H1 (cell line): Measurements from ENCODE around the gene BTN2A1. TPM values are rescaled to one million over a fixed set of nuclear protein-coding genes. Genes with fewer than 3 reads are reported as not detected.

Experiments used
- CTCF ChIA-PET: fragments of 300-600 bp; sonication (Branson Sonifier 250); formaldehyde crosslinking; loops from one replicate; lab custom pipeline; 2021; ENCODE audit not compliant: partially characterized antibody; lab: Charles Lee
- POLR2A ChIA-PET: fragments of 300-600 bp; sonication (Branson Sonifier 250); formaldehyde crosslinking; loops from one replicate; lab custom pipeline; 2021; ENCODE audit warnings: inconsistent platforms; ENCODE audit not compliant: partially characterized antibody; lab: Charles Lee
- DNase-seq, 2 experiments: peaks; one replicate each; pipeline versions ENCODE4 v3.0.0 to v3.0.0-alpha.2; 2010 to 2022; ENCODE audit warnings: low spot score in 2 of 2, low read depth in 1 of 2, mixed read lengths in 1 of 2
- FAIRE-seq: peaks from 2 replicates; lab custom pipeline; 2011; peaks lifted over from hg19 to GRCh38; lab: Jason Lieb, UNC
- H2AFZ ChIP-seq: 2 replicates; pipeline ENCODE4 v1.8.1; 2012; ENCODE audit warnings: low read length, inconsistent platforms
- H2AK5ac ChIP-seq: 2 replicates; pipeline ENCODE4 v1.6.1; 2013; ENCODE audit warnings: low read depth, low read length
- H2BK120ac ChIP-seq: replicated peaks from 2 replicates; pipeline ENCODE3; 2013; ENCODE audit warnings: low read depth, low read length, inconsistent platforms
- H2BK12ac ChIP-seq: 2 replicates; pipeline ENCODE4 v1.6.1; 2013; ENCODE audit warnings: low read depth, low read length
- H2BK15ac ChIP-seq: 2 replicates; pipeline ENCODE4 v1.6.1; 2013; ENCODE audit warnings: low read length
- H2BK20ac ChIP-seq: 2 replicates; pipeline ENCODE4 v1.6.1; 2013; ENCODE audit warnings: low read length
- H2BK5ac ChIP-seq: 2 replicates; pipeline ENCODE4 v1.6.1; 2013; ENCODE audit warnings: low read depth, low read length
- H3K14ac ChIP-seq: 2 replicates; pipeline ENCODE4 v1.6.1; 2013; ENCODE audit warnings: inconsistent platforms; ENCODE audit not compliant: insufficient read length
- H3K18ac ChIP-seq: 2 replicates; pipeline ENCODE4 v1.6.1; 2013; ENCODE audit warnings: low read length; ENCODE audit errors: extremely low read depth
- H3K23ac ChIP-seq: 2 replicates; pipeline ENCODE4 v1.6.1; 2013; ENCODE audit warnings: inconsistent platforms; ENCODE audit not compliant: insufficient read length
- H3K23me2 ChIP-seq: 2 replicates; pipeline ENCODE4 v1.6.1; 2013; ENCODE audit warnings: low read depth, low read length
- H3K27ac ChIP-seq: 2 replicates; pipeline ENCODE4 v1.6.1; 2011; ENCODE audit warnings: low read depth, low read length, inconsistent platforms
- H3K27me3 ChIP-seq, 4 experiments: replicated peaks in 1 of 4; 1 replicate in 1 of 4; 2 replicates in 3 of 4; pipeline versions ENCODE4 v1.6.1 to v1.8.1; 2011 to 2013; ENCODE audit warnings: low read length in 3 of 4, mild to moderate bottlenecking in 3 of 4, inconsistent platforms in 2 of 4, mixed read lengths in 2 of 4, moderate library complexity in 1 of 4; ENCODE audit not compliant: control insufficient read depth in 3 of 4, insufficient read depth in 3 of 4; ENCODE audit errors: extremely low read depth in 1 of 4
- H3K36me3 ChIP-seq, 4 experiments: 2 replicates each; pipeline versions ENCODE4 v1.6.1 to v1.8.1; 2011 to 2013; ENCODE audit warnings: mild to moderate bottlenecking in 4 of 4, low read length in 3 of 4, moderate library complexity in 2 of 4, control low read depth in 1 of 4, inconsistent platforms in 1 of 4; ENCODE audit not compliant: insufficient read depth in 4 of 4, control insufficient read depth in 2 of 4
- H3K4ac ChIP-seq: replicated peaks from 2 replicates; pipeline ENCODE3; 2013; ENCODE audit warnings: low read length, low read depth, mixed read lengths, inconsistent platforms; ENCODE audit not compliant: insufficient read length
- H3K4me1 ChIP-seq, 4 experiments: replicated peaks in 1 of 4; 1 replicate in 1 of 4; 2 replicates in 3 of 4; pipeline versions ENCODE4 v1.6.1 to v1.8.1; 2011 to 2013; ENCODE audit warnings: low read length in 3 of 4, inconsistent platforms in 2 of 4, mixed read lengths in 1 of 4; ENCODE audit not compliant: insufficient read depth in 4 of 4, control insufficient read depth in 3 of 4
- H3K4me2 ChIP-seq, 2 experiments: 2 replicates each; pipeline versions ENCODE4 v1.6.1 to v1.8.1; 2011 to 2013; ENCODE audit warnings: low read depth in 2 of 2, low read length in 2 of 2, control low read depth in 1 of 2, inconsistent platforms in 1 of 2, mild to moderate bottlenecking in 1 of 2; ENCODE audit not compliant: insufficient read depth in 1 of 2
- H3K4me3 ChIP-seq, 4 experiments: fragments of 200-600, 300-600 bp in 1 of 4; sonication (generic), shearing (Covaris generic), sonication (Bioruptor Twin) in 1 of 4; 2 replicates each; pipeline versions ENCODE4 v1.5.1 to v1.8.1; 2011 to 2016; ENCODE audit warnings: low read length in 4 of 4, low read depth in 3 of 4, control low read depth in 2 of 4, inconsistent platforms in 2 of 4, mild to moderate bottlenecking in 2 of 4, mixed read lengths in 1 of 4, moderate library complexity in 1 of 4; ENCODE audit not compliant: insufficient read depth in 2 of 4; ENCODE audit errors: extremely low read depth in 1 of 4
- H3K56ac ChIP-seq: replicated peaks from 2 replicates; pipeline ENCODE3; 2013; ENCODE audit warnings: low read depth, mild to moderate bottlenecking, mixed read lengths, low read length, inconsistent platforms; ENCODE audit not compliant: insufficient read length
- H3K79me1 ChIP-seq: 2 replicates; pipeline ENCODE4 v1.6.1; 2013; ENCODE audit warnings: low read depth, low read length, control low read depth
- H3K79me2 ChIP-seq, 2 experiments: 2 replicates each; pipeline versions ENCODE4 v1.6.1 to v1.8.1; 2012 to 2013; ENCODE audit warnings: low read length in 2 of 2, mild to moderate bottlenecking in 2 of 2, inconsistent platforms in 1 of 2; ENCODE audit not compliant: insufficient read depth in 2 of 2, control insufficient read depth in 1 of 2
- H3K9ac ChIP-seq, 4 experiments: replicated peaks in 1 of 4; 1 replicate in 1 of 4; 2 replicates in 3 of 4; pipeline versions ENCODE4 v1.6.1 to v1.8.1; 2011 to 2013; ENCODE audit warnings: low read depth in 3 of 4, low read length in 3 of 4, control low read depth in 2 of 4, mild to moderate bottlenecking in 2 of 4, moderate library complexity in 2 of 4, inconsistent platforms in 1 of 4; ENCODE audit errors: extremely low read depth in 1 of 4
- H3K9me3 ChIP-seq, 2 experiments: 2 replicates each; pipeline versions ENCODE4 v1.6.1 to v1.8.1; 2012 to 2013; ENCODE audit warnings: mild to moderate bottlenecking in 2 of 2, moderate library complexity in 2 of 2, control low read depth in 1 of 2, inconsistent platforms in 1 of 2, low read depth in 1 of 2, low read length in 1 of 2, mixed read lengths in 1 of 2; ENCODE audit not compliant: insufficient read depth in 2 of 2
- H4K20me1 ChIP-seq, 2 experiments: replicated peaks in 1 of 2; 2 replicates each; pipeline versions ENCODE3 to v1.8.1; 2011 to 2013; ENCODE audit warnings: inconsistent platforms in 2 of 2, low read length in 2 of 2, mild to moderate bottlenecking in 1 of 2; ENCODE audit not compliant: insufficient read depth in 2 of 2, control insufficient read depth in 1 of 2
- H4K5ac ChIP-seq: 2 replicates; pipeline ENCODE4 v1.6.1; 2013; ENCODE audit warnings: low read length, low read depth, mixed read lengths, inconsistent platforms; ENCODE audit not compliant: insufficient read length
- H4K8ac ChIP-seq: 2 replicates; pipeline ENCODE4 v1.8.0; 2013; ENCODE audit warnings: mild to moderate bottlenecking, moderate library complexity, low read length, inconsistent platforms; ENCODE audit not compliant: insufficient read depth; ENCODE audit errors: extremely low read depth
- H4K91ac ChIP-seq: replicated peaks from 2 replicates; pipeline ENCODE3; 2013; ENCODE audit warnings: low read length, mixed read lengths, inconsistent platforms; ENCODE audit not compliant: insufficient read length
- HDAC6 ChIP-seq: IDR thresholded peaks from one replicate; pipeline ENCODE4 v1.7.1; 2012; ENCODE audit warnings: low read depth, mild to moderate bottlenecking, inconsistent platforms, low read length, moderate library complexity
- POLR2A ChIP-seq, 2 experiments: IDR thresholded peaks; 1 replicate in 1 of 2; 2 replicates in 1 of 2; pipeline ENCODE4 v1.6.1; 2011; ENCODE audit warnings: low read depth in 2 of 2, low read length in 2 of 2, mild to moderate bottlenecking in 2 of 2; ENCODE audit errors: control extremely low read depth in 1 of 2
- SIRT6 ChIP-seq: IDR thresholded peaks from one replicate; pipeline ENCODE4 v1.7.1; 2012; ENCODE audit warnings: low read length, inconsistent platforms
- SP1 ChIP-seq: IDR thresholded peaks from 2 replicates; pipeline ENCODE4 v1.6.1; 2011; ENCODE audit warnings: low read depth, low read length
- SP2 ChIP-seq: IDR thresholded peaks from 2 replicates; pipeline ENCODE4 v1.6.1; 2012; ENCODE audit warnings: mild to moderate bottlenecking, low read length, inconsistent platforms
- TAF1 ChIP-seq: IDR thresholded peaks from 2 replicates; pipeline ENCODE4 v1.6.1; 2011; ENCODE audit warnings: mild to moderate bottlenecking, low read depth, low read length
- TBP ChIP-seq: IDR thresholded peaks from 2 replicates; pipeline ENCODE4 v1.6.1; 2011; ENCODE audit warnings: low read depth, low read length, improper control_type of control experiment
- ZNF274 ChIP-seq: IDR thresholded peaks from 2 replicates; pipeline ENCODE4 v1.7.0; 2012; ENCODE audit warnings: low read length, borderline replicate concordance; ENCODE audit errors: extremely low read depth
- WGBS, 2 experiments: shearing (Covaris generic) in 1 of 2; methylation state at CpG; one replicate each; pipeline versions ENCODE4 v1.1.6 to v1.1.7; 2013 to 2015; ENCODE audit warnings: low lambda C conversion rate in 2 of 2, mixed read lengths in 2 of 2, inconsistent platforms in 1 of 2, low coverage in 1 of 2, missing lambda C conversion rate in 1 of 2; ENCODE audit not compliant: insufficient replicate concordance in 2 of 2, insufficient coverage in 1 of 2, insufficient read length in 1 of 2; ENCODE audit errors: extremely low coverage in 1 of 2, missing lambda C conversion rate in 1 of 2; 5-methylcytosine and 5-hydroxymethylcytosine counted together
- polyA plus RNA-seq, 7 experiments: library from polyadenylated mRNA; depleted of rRNA in 3 of 7; stranded (reverse) in 5 of 7; unstranded in 2 of 7; fragments of >200 nt in 5 of 7; fragments of 200-250 nt in 2 of 7; gene quantifications; 1 replicate in 5 of 7; 2 replicates in 1 of 7; 4 replicates in 1 of 7; pipeline versions ENCODE4 v1.2.1 to v1.2.3, GENCODE V29; 2011 to 2013; ENCODE audit warnings: missing spikeins in 2 of 7, mixed read lengths in 2 of 7
- total RNA-seq: library from RNA; stranded (reverse); fragmentation: NEBNext Ultra II Directional; extraction: Animal tissue kit (Norgen Biotek cat#: 25700); gene quantifications from 2 replicates; pipeline ENCODE4 v1.2.1, GENCODE V29; 2021

Gene BTN2A1
- total and polyA plus RNA-seq, 2 of the 8 experiments (the other 6 are each of a cell fraction or from before 2014, with no cell fraction given) = 8.7 to 11.0 TPM

DNA sequence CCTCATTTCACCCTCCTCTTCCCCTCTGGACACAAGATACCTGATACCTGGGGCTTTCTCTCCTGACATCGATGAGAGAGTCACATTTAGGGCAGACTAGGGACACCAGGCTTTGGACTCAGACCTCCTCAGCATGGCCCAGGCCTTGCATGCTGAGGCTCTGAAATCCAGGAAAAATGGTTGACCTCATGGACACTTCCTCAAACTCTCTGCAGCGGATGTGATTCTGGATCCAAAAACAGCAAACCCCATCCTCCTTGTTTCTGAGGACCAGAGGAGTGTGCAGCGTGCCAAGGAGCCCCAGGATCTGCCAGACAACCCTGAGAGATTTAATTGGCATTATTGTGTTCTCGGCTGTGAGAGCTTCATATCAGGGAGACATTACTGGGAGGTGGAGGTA lies 44.8 kb upstream of the BTN2A1 start:
- Histone ChIP-seq H3K23me2 (no peaks in the 10 kb centered on the region), H2BK20ac (no peak overlapping the region), H3K23ac (no peak overlapping the region), H3K9ac (no peak overlapping the region), H3K56ac (no peak overlapping the region), H4K8ac (no peak overlapping the region), H2BK15ac (no peak overlapping the region), H4K20me1 (no peaks in the 10 kb centered on the region), H2BK120ac (no peak overlapping the region), H2BK12ac (no peak overlapping the region), H3K79me2 (no peaks in the 10 kb centered on the region), H2AFZ (no peak overlapping the region), H3K27ac (no peak overlapping the region), H3K4ac (no peak overlapping the region), H3K4me3 (no peak overlapping the region), H3K36me3 (no peaks in the 10 kb centered on the region), H3K14ac (no peak overlapping the region), H4K5ac (no peak overlapping the region), H3K4me1 (peaks cover 0 to 6% (median 3%) of the 10 kb centered on the region in 4 experiments; a peak in 3 of 7 replicates), H4K91ac (no peak overlapping the region), H3K79me1 (no peaks in the 10 kb centered on the region), H3K18ac (no peak overlapping the region), H3K9me3 (peaks cover 5% of the 10 kb centered on the region in 2 experiments; a peak in 1 of 4 replicates), H2AK5ac (no peak overlapping the region), H3K27me3 (no peaks in the 10 kb centered on the region), H2BK5ac (no peak overlapping the region), H3K4me2 (no peak overlapping the region)
- POLR2A ChIA-PET = interaction anchor here (1.4 kb wide), 1 partner anchor 7 kb away, joined by 3 read pairs; no protein-coding TSS in a partner anchor
- DNase-seq (no peak), FAIRE-seq (no peak)
- WGBS, 2 experiments = 92% methylated on average over 4 of the region's 4 CpGs; no CpG with 5 or more reads in 1 of the 2 experiments
- CTCF ChIA-PET = interaction anchor here (1.2 to 2.3 kb wide), 2 partner anchors 7 to 70 kb away, joined by 4 to 8 read pairs; no protein-coding TSS in a partner anchor
- TF ChIP-seq SP1 = no peak
- TF ChIP-seq SP2 = no peak
- TF ChIP-seq TAF1 = no peak
- TF ChIP-seq ZNF274 = no peak
- no peak for TF ChIP-seq TBP
- no peak for TF ChIP-seq HDAC6
- TF ChIP-seq SIRT6 = no peak
- no peak for TF ChIP-seq POLR2A (IDR thresholded peaks at IDR 0.05; ENCODE audit: control extremely low read depth in 1 of 2, low read depth in 2 of 2, low read length in 2 of 2)
